NT2/D1 (cell line): Measurements from ENCODE around the gene PKDCC.

Experiments
- SUZ12 ChIP-seq: IDR thresholded peaks from 2 replicates; pipeline ENCODE4 v1.6.1; 2011; ENCODE audit not compliant: insufficient read length, insufficient read depth; ENCODE audit errors: extremely low read depth
- YY1 ChIP-seq: IDR thresholded peaks from 2 replicates; pipeline ENCODE4 v1.6.1; 2011; ENCODE audit not compliant: insufficient read length, insufficient read depth
- ZNF274 ChIP-seq: IDR thresholded peaks from 2 replicates; pipeline ENCODE4 v1.6.1; 2011; ENCODE audit warnings: mild to moderate bottlenecking, low read depth, low read length

DNA sequence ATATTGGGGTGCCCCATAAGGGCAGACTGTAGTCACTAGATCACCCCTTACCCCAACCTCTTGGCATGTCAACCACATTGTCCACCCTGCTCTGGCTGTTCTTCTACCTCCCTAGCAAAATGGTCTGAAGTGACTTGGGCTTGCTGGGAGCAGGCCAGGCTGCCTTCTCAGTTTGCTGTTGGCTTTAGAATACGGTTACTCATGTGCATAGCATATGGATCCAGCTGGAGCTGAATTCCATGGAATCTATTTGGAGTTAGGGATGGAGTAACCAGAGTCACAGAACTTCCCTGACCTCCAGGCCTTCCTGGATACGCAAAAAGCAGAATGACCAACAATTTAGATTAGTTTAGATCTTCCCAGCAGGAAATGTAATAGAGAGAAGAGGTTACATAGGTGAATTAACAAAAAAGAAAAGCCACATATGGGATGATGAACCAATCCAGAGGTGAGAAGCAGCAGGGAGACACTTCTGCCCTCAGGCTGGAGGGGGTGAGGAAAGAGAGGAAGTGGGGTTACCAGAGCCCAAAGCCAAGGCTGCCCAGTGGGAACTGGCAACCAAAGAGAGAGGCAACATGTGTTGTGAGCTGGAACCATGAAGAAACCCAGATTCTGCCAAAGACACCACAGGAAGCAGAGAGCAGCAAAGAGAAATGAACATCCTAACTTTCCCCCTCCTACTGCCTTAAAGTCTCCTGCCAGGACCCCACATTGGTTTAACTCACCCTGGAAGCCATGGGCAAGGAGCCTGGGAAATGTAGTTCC is 26.1 kb downstream of the PKDCC start:
- TF ChIP-seq ZNF274 (no peak), YY1 (no peak), SUZ12 (no peak)
